ENCODE measurements around the gene SFMBT1.

SFMBT1 gene

DNA sequence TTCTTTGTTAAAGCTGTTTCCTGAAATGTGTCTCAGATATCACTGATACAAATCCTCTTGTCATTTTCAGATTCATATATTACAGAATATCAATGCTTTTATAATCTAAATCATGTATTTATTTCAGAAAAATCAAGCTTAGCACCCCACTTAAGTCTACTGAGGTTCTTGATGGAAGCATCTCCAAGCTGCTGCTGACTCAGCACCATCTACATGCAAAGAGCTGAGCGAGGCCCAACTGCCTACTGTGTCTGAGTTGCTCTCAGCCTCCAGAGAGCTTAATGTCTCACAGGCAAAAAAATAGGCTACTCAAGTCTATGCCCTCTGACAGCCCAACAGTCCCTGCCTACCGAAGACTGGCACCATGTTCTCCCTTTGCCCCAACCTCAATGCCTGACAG is 119.3 kb downstream of the SFMBT1 start:
- no peak for DNase-seq (ENCODE audit: low spot score)
- TF ChIP-seq, protein P1, sequence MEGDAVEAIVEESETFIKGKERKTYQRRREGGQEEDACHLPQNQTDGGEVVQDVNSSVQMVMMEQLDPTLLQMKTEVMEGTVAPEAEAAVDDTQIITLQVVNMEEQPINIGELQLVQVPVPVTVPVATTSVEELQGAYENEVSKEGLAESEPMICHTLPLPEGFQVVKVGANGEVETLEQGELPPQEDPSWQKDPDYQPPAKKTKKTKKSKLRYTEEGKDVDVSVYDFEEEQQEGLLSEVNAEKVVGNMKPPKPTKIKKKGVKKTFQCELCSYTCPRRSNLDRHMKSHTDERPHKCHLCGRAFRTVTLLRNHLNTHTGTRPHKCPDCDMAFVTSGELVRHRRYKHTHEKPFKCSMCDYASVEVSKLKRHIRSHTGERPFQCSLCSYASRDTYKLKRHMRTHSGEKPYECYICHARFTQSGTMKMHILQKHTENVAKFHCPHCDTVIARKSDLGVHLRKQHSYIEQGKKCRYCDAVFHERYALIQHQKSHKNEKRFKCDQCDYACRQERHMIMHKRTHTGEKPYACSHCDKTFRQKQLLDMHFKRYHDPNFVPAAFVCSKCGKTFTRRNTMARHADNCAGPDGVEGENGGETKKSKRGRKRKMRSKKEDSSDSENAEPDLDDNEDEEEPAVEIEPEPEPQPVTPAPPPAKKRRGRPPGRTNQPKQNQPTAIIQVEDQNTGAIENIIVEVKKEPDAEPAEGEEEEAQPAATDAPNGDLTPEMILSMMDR (IDR thresholded peaks at IDR 0.05; ENCODE audit: extremely low read depth, missing control alignments) = no peak

DNA sequence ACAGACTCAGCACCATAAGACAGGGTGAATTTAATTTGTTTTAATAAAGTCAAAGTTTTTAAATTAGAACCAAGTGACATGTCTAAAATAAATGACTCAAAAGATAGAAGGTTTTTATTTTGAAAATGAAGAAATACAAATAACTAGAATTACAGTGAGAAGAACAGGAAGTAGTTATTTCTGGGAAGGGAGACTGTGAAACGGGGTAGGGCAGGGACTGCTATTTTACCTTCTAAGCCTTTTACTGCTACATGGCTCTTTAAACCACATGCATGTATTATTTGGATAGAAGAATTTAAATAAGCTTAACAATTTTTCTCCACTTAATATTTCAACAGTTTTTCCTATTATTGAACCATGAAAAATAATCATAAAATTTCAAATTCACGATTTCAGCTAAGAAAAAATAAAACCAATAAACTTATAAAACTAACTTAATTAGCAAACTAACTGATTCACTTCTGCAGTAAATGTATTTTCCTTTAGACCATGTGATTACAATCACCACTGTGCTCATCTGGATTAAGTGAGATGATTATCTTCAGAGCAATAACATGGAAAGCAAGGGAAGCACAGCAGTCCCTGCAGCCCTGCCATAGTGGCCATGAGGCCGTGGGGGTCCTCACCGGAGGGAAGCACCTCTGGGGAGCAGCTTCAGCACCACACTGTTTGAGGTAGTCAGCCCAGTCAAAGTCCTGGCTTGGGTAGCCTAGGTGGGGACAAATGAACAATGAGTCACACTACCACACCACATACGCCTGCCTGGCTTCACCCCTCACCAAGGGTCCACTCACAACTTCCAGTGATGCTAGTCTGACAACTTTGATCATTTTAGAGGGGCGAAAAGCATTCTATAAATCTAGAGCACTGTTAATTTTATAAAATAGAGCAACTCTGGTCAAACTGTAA is 120.2 kb downstream of the SFMBT1 start:
- no peak for DNase-seq (ENCODE audit: low spot score)
- TF ChIP-seq, protein P1 (IDR thresholded peaks at IDR 0.05; ENCODE audit: extremely low read depth, missing control alignments) = no peak

DNA sequence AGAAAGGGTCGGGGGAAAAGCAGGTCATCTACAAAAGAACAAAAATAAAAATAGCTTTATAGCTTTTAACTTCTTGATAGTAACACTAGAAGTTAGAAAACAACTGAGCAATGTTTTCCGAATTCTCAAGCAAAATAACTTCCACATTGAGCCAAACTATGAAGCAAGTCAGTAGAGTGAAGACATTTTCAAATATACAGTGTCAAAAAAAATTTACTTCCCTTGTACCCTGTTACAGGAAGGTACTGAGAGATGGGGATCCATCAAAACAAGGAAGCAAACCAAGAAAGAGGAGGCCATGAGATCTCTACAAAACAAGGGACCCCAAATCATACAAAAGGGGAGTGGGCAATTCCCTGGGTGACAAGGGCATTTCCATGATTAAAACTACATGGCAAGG is 121.9 kb downstream of the SFMBT1 start:
- TF ChIP-seq, protein P1 (IDR thresholded peaks at IDR 0.05; ENCODE audit: extremely low read depth, missing control alignments) = no peak
- DNase-seq (ENCODE audit: low spot score) = no peak

DNA sequence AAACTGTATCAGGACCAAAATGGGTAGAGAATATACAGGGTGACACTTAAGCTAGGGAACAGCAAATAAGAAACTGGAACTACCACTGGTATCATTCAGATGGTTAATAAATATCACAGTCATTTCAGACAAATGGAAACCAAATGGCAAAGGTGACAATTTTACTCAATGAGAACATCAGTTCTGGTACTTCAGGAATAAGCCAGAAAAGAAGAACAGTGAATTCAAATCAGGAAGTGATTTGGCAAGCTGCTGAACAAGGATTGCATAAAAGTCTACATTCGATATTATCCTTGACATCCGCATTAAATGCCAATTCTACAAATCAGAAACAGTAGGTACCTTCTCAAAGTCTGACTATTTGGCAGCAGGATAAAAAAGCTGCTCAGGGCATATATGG is 125.0 kb downstream of the SFMBT1 start:
- TF ChIP-seq, protein P1 (IDR thresholded peaks at IDR 0.05; ENCODE audit: extremely low read depth, missing control alignments) = no peak
- no peak for DNase-seq (ENCODE audit: low spot score)

DNA sequence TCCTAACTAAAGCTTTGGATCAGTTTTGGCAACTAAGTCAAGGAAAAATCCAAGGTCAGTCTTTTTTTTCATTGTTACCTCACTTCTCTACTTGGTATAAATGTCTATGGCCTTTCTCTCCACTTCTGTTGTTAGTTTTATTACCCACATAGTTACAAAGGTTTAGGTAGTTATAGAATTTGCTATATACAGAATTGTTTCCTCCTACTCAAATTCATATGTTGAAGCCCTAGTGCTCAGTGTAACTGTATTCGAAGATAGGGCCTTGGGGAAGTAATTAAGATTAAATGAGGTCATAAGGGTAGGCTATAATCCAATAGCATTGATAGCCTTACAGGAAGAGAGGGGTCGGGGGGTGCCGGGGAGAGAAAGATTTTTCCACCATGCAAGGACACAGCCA is 128.8 kb downstream of the SFMBT1 start:
- DNase-seq (ENCODE audit: low spot score) = no peak
- TF ChIP-seq, protein P1 (IDR thresholded peaks at IDR 0.05; ENCODE audit: extremely low read depth, missing control alignments) = no peak

DNA sequence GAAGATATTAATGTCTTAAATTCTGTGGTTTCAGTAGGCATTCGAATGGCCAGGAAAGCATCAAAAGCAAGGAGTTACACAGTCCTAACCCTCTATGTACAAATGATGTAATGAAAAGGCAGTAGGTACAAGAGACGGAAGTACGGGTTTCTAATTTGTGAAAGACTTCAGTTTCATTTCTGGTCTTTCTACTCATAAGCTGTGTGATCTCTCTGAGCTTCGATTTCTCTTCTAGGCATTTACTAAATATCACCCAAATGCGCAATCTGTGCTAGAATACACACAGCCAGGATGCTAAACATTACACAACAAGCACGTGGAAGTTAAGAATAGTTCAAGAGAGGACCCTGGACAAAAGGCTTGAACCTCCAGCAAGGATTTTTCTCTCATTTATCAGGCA is 130.6 kb downstream of the SFMBT1 start:
- TF ChIP-seq, protein P1 (IDR thresholded peaks at IDR 0.05; ENCODE audit: extremely low read depth, missing control alignments) = no peak
- no peak for DNase-seq (ENCODE audit: low spot score)

DNA sequence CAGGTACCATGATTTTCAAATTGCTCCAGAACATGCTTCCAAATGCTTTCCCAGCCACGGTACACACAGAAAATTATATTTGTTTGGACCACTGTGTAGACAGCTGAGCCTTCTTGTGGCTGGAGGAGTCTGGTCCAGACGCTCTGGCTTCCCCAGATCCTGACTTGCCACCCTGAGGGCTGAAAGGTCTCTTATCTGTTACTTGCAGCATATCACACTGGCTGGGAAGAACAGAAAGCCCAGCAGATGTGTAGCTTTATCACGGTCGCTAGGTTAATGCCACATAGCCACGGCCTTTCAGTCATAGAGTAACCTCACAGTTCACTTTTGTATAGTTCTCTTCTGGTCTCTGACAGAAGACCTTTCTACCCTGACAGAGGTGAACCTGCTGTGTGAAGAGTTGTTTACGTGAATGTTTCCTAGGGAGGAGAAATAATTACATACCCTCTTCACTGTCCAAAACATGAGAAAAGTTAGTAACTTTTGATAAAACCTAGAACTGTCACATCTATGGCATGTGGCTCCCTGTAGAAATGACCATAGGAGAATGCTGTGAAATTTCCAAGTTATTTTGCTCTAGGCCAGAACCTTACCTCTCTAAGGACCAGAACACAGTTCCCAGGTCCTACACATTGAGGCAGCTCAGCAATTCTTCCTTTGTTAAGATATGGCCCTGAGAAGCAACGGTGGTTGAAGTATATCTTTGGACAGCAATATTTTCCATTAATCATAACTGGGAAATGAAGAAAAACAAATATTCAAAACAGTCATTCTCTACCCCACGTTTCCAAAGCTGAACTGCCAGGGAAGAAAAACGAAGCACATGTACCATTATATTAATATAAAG is 132.8 kb downstream of the SFMBT1 start:
- no peak for DNase-seq (ENCODE audit: low spot score)
- TF ChIP-seq, protein P1 (IDR thresholded peaks at IDR 0.05; ENCODE audit: extremely low read depth, missing control alignments) = no peak
